Gastroesophageal sphincter (tissue), 3 donors: ENCODE results near the gene SLU7.

Experiments used
- POLR2A ChIP-seq, 2 donors: fragments of 450-650 bp; IDR thresholded peaks; one replicate each; pipeline ENCODE4 v1.6.1; 2017; ENCODE audit warnings: antibody characterized with exemption in 2 of 2, mild to moderate bottlenecking in 2 of 2, moderate library complexity in 1 of 2
- TF ChIP-seq, protein P1 (sequence below), 4 experiments: fragments of 200-600 bp in 2 of 4; fragments of 450-650 bp in 2 of 4; sonication (generic) in 1 of 4; IDR thresholded peaks; one replicate each; pipeline ENCODE4 v1.5.1; 2017 to 2019; ENCODE audit warnings: antibody characterized with exemption in 4 of 4, mild to moderate bottlenecking in 2 of 4, moderate library complexity in 2 of 4

DNA sequence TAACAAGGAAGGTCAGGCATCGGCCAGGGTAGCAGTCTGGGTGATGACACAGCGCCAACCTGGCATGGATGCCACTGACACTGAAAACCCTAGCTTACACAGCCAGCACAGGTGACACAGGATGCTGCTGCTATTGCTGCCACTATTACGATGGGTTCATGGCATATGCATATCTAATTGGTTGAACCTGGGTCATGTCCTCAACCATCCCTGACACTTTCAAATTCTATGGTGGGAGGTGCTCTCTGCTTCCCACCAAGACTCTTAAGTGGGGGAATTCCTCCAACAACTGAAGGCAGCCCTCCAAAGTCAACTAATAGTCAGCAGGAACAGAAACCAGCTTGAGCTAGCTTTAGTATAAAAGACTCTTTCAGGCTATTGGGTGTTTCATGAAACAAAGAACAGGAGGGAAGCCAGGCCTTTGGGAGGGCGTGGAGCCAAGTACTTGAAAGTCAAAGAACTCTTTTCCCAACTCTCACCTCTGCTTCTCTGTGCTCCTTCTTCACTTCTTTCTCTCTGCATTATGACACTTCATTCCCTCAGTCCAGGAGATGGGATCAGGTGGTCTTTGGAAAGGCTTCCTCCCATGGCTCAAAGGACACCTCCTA is 24.0 kb upstream of the SLU7 start:
- TF ChIP-seq, protein P1, sequence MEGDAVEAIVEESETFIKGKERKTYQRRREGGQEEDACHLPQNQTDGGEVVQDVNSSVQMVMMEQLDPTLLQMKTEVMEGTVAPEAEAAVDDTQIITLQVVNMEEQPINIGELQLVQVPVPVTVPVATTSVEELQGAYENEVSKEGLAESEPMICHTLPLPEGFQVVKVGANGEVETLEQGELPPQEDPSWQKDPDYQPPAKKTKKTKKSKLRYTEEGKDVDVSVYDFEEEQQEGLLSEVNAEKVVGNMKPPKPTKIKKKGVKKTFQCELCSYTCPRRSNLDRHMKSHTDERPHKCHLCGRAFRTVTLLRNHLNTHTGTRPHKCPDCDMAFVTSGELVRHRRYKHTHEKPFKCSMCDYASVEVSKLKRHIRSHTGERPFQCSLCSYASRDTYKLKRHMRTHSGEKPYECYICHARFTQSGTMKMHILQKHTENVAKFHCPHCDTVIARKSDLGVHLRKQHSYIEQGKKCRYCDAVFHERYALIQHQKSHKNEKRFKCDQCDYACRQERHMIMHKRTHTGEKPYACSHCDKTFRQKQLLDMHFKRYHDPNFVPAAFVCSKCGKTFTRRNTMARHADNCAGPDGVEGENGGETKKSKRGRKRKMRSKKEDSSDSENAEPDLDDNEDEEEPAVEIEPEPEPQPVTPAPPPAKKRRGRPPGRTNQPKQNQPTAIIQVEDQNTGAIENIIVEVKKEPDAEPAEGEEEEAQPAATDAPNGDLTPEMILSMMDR (IDR thresholded peaks at IDR 0.05), result no peak
- TF ChIP-seq POLR2A (IDR thresholded peaks at IDR 0.05), result no peak
